HCT116 (cell line): ENCODE results near the gene PPIF. TPM values are rescaled to one million over a fixed set of nuclear protein-coding genes. Genes with fewer than 3 reads are reported as not detected.

Source experiments
- ATAC-seq: fragments of 200-7000 bp; cut with Tn5 transposase; 2 replicates; pipeline ENCODE4 v1.9.1; 2020; ENCODE audit warnings: mild to moderate bottlenecking, moderate library complexity
- BruUV-seq: library from RNA; stranded (reverse); fragments of 400-500 nt; replicated peaks from 2 replicates; lab custom pipeline; 2021; lab: Mats Ljungman, UMichigan
- CTCF ChIA-PET: fragments of 300-600 bp; sonication (Branson Sonifier 250); formaldehyde crosslinking; loops from one replicate; lab custom pipeline; 2021; ENCODE audit warnings: antibody characterized with exemption; lab: Charles Lee
- POLR2A ChIA-PET: fragments of 300-600, 350-600 bp; sonication (Branson Sonifier 250); formaldehyde crosslinking; loops from one replicate; lab custom pipeline; 2021; ENCODE audit warnings: antibody characterized with exemption; lab: Charles Lee
- RAD21 ChIA-PET, 2 experiments: fragments of 300-600 bp; sonication (Branson Sonifier 250); formaldehyde crosslinking; loops; one replicate each; lab custom pipeline; 2023; ENCODE audit warnings: low total read pairs in 2 of 2; ENCODE audit not compliant: uncharacterized antibody in 2 of 2, unreplicated experiment in 2 of 2, low non-redundant PET in 1 of 2; lab: Charles Lee
- DNase-seq: peaks from one replicate; pipeline ENCODE4 v3.0.0-alpha.2; 2010; ENCODE audit warnings: low read depth, low spot score
- H2AFZ ChIP-seq: fragments of 200-600 bp; shearing (Covaris generic), sonication (generic); 2 replicates; pipeline ENCODE4 v1.6.1; 2017; ENCODE audit warnings: low read depth, mixed run types, mixed read lengths, antibody characterized with exemption, low read length; ENCODE audit not compliant: poor library complexity, severe bottlenecking
- H3K27ac ChIP-seq: 2 replicates; pipeline ENCODE4 v1.5.1; 2012; ENCODE audit warnings: low read depth, low read length
- H3K27me3 ChIP-seq: fragments of 200-600 bp; sonication (generic); 2 replicates; pipeline ENCODE4 v1.6.1; 2016; ENCODE audit warnings: mixed run types, low read length, mixed read lengths; ENCODE audit not compliant: insufficient read depth
- H3K36me3 ChIP-seq, 2 experiments: fragments of 200-500 bp in 1 of 2; fragments of 200-600 bp in 1 of 2; sonication (Bioruptor generic) in 1 of 2; sonication (generic) in 1 of 2; 2 replicates each; pipeline versions ENCODE4 v1.5.1 to v1.6.1; 2014 to 2016; ENCODE audit warnings: low read length in 2 of 2, inconsistent platforms in 1 of 2, mixed read lengths in 1 of 2, mixed run types in 1 of 2; ENCODE audit not compliant: insufficient read depth in 2 of 2, control insufficient read depth in 1 of 2
- H3K4me1 ChIP-seq, 2 experiments: fragments of 200-600 bp in 1 of 2; sonication (generic) in 1 of 2; 2 replicates each; pipeline versions ENCODE4 v1.5.1 to v1.6.1; 2012 to 2017; ENCODE audit warnings: low read length in 2 of 2, inconsistent platforms in 1 of 2, mild to moderate bottlenecking in 1 of 2, mixed read lengths in 1 of 2, mixed run types in 1 of 2, moderate library complexity in 1 of 2; ENCODE audit not compliant: insufficient read depth in 2 of 2, control insufficient read depth in 1 of 2
- H3K4me2 ChIP-seq: fragments of 200-600 bp; sonication (generic); 2 replicates; pipeline ENCODE4 v1.6.1; 2017; ENCODE audit warnings: mixed run types, low read length, mixed read lengths
- H3K4me3 ChIP-seq, 2 experiments: fragments of 200-600 bp in 1 of 2; sonication (generic) in 1 of 2; replicated peaks in 1 of 2; 2 replicates each; pipeline ENCODE4 v1.5.1; 2011 to 2016; ENCODE audit warnings: low read length in 2 of 2, control low read depth in 1 of 2, low read depth in 1 of 2, mild to moderate bottlenecking in 1 of 2, mixed read lengths in 1 of 2, mixed run types in 1 of 2
- H3K79me2 ChIP-seq: fragments of 200-600 bp; sonication (generic); 2 replicates; pipeline ENCODE4 v1.6.1; 2017; ENCODE audit warnings: mild to moderate bottlenecking, mixed run types, low read length, moderate library complexity, mixed read lengths; ENCODE audit not compliant: insufficient read depth
- H3K9ac ChIP-seq: fragments of 200-600 bp; sonication (generic); 2 replicates; pipeline ENCODE4 v1.6.1; 2016; ENCODE audit warnings: low read length, mixed read lengths
- H3K9me2 ChIP-seq: fragments of 200-600 bp; sonication (generic), shearing (Covaris generic); 2 replicates; pipeline ENCODE4 v1.6.1; 2017; ENCODE audit warnings: mixed run types, mild to moderate bottlenecking, moderate library complexity; ENCODE audit not compliant: insufficient read depth
- H3K9me3 ChIP-seq, 2 experiments: fragments of 200-500 bp in 1 of 2; fragments of 200-600 bp in 1 of 2; sonication (Bioruptor generic) in 1 of 2; sonication (generic) in 1 of 2; 2 replicates each; pipeline ENCODE4 v1.6.1; 2014 to 2017; ENCODE audit warnings: low read length in 2 of 2, mixed read lengths in 2 of 2, inconsistent platforms in 1 of 2, low read depth in 1 of 2, mild to moderate bottlenecking in 1 of 2, mixed run types in 1 of 2, moderate library complexity in 1 of 2; ENCODE audit not compliant: control insufficient read depth in 1 of 2, insufficient read depth in 1 of 2
- H4K20me1 ChIP-seq: fragments of 200-600 bp; sonication (generic), shearing (Covaris generic); 2 replicates; pipeline ENCODE4 v1.6.1; 2017; ENCODE audit warnings: mixed run types, mild to moderate bottlenecking, moderate library complexity; ENCODE audit not compliant: insufficient read depth
- ATF3 ChIP-seq: IDR thresholded peaks from 2 replicates; pipeline ENCODE4 v1.6.1; 2012
- CBX3 ChIP-seq: IDR thresholded peaks from 2 replicates; pipeline ENCODE4 v1.6.1; 2012; ENCODE audit warnings: low read depth
- CTCF ChIP-seq, 3 experiments: fragments of 200-600 bp in 1 of 3; sonication (generic) in 1 of 3; IDR thresholded peaks in 2 of 3; conservative IDR thresholded peaks in 1 of 3; 2 replicates each; pipeline ENCODE4 v1.5.1; 2012 to 2017; ENCODE audit warnings: low read depth in 2 of 3, low read length in 2 of 3, antibody characterized with exemption in 1 of 3, borderline replicate concordance in 1 of 3, control low read depth in 1 of 3, mild to moderate bottlenecking in 1 of 3, mixed read lengths in 1 of 3, mixed run types in 1 of 3, moderate library complexity in 1 of 3; ENCODE audit not compliant: insufficient read depth in 1 of 3
- EGR1 ChIP-seq: IDR thresholded peaks from 2 replicates; pipeline ENCODE4 v1.6.1; 2012; ENCODE audit warnings: low read depth
- ELF1 ChIP-seq: IDR thresholded peaks from 2 replicates; pipeline ENCODE4 v1.6.1; 2012; ENCODE audit warnings: low read depth, borderline replicate concordance
- EZH2 ChIP-seq: fragments of 200-600 bp; sonication (generic); IDR thresholded peaks from 2 replicates; pipeline ENCODE4 v1.6.1; 2017; ENCODE audit warnings: antibody characterized with exemption, mixed run types
- EZH2phosphoT487 ChIP-seq: fragments of 200-600 bp; IDR thresholded peaks from 2 replicates; pipeline ENCODE4 v1.6.1; 2018; ENCODE audit warnings: antibody characterized with exemption, borderline replicate concordance
- FOSL1 ChIP-seq: IDR thresholded peaks from 2 replicates; pipeline ENCODE4 v1.6.1; 2012; ENCODE audit warnings: low read depth
- POLR2A ChIP-seq: IDR thresholded peaks from 2 replicates; pipeline ENCODE4 v1.7.0; 2011; ENCODE audit warnings: borderline replicate concordance; ENCODE audit not compliant: insufficient read depth, insufficient read length; ENCODE audit errors: extremely low read depth
- RAD21 ChIP-seq: IDR thresholded peaks from 2 replicates; pipeline ENCODE4 v1.6.1; 2012; ENCODE audit warnings: low read depth, mild to moderate bottlenecking
- REST ChIP-seq: IDR thresholded peaks from 2 replicates; pipeline ENCODE4 v1.6.1; 2012; ENCODE audit warnings: low read depth
- SIN3A ChIP-seq: IDR thresholded peaks from 2 replicates; pipeline ENCODE4 v1.6.1; 2012; ENCODE audit warnings: low read depth
- SP1 ChIP-seq: IDR thresholded peaks from 2 replicates; pipeline ENCODE4 v1.6.1; 2012; ENCODE audit warnings: low read depth
- SRF ChIP-seq: IDR thresholded peaks from 2 replicates; pipeline ENCODE4 v1.6.1; 2012; ENCODE audit warnings: low read depth
- YY1 ChIP-seq: IDR thresholded peaks from 2 replicates; pipeline ENCODE4 v1.6.1; 2011; ENCODE audit warnings: low read length, low read depth, moderate library complexity, mild to moderate bottlenecking; ENCODE audit not compliant: insufficient replicate concordance; ENCODE audit errors: extremely low read depth
- ZFX ChIP-seq: fragments of 450-650 bp; IDR thresholded peaks from 2 replicates; pipeline ENCODE4 v1.6.1; 2017
- intact Hi-C: fragments of 100-400 bp; cut with micrococcal nuclease; formaldehyde crosslinking; loops from 2 replicates; pipeline ENCODE4 v1.10.0; 2022
- total RNA-seq: library from RNA; stranded (reverse); gene quantifications from one replicate; pipeline ENCODE4 v1.2.1, GENCODE V29; 2021; ENCODE audit not compliant: unreplicated experiment
- TF ChIP-seq, protein P1 (sequence below): IDR thresholded peaks from 2 replicates; pipeline ENCODE4 v1.6.1; 2012

Gene PPIF
- total RNA-seq, 1 experiment from 2014 or later: 85.0 TPM

DNA sequence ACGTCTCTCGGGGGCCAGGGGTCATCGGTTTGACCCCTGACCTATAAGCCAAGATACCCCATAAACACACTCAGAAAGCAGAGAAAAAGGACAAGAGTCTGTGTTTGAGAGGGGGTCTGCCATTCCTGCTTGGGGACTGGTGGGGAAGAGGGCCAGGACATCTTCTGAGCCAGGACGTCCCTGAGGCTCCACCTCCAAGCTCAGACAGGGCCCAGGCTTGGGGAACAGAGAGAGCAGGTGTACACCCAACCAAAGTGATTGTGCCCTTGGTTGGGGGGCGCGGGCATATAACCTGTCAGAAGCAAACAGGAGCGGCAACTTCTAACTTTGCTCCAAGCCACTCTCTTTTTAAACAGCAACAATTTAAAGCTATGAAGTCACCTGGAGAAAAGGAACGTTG lies 33.9 kb upstream of the PPIF start:
- Histone ChIP-seq H3K36me3 (peaks cover 0 to 4% of the 10 kb centered on the region in 2 experiments; a peak in 1 of 4 replicates), H3K9ac (no peak overlapping the region), H2AFZ (no peak overlapping the region), H3K9me3 (no peaks in the 10 kb centered on the region), H3K27ac (no peak overlapping the region), H3K4me1 (peaks cover 20% of the 10 kb centered on the region in 2 experiments), H3K4me3 (no peak overlapping the region), H3K9me2 (no peaks in the 10 kb centered on the region), H3K27me3 (no peaks in the 10 kb centered on the region), H3K79me2 (no peaks in the 10 kb centered on the region), H4K20me1 (no peaks in the 10 kb centered on the region), H3K4me2 (no peak overlapping the region)
- DNase-seq (no peak), ATAC-seq (no peak)
- intact Hi-C loops: no loop called here
- RAD21 ChIA-PET: no interaction called here
- no peak for TF ChIP-seq ZFX
- no peak for TF ChIP-seq YY1
- TF ChIP-seq, protein P1, sequence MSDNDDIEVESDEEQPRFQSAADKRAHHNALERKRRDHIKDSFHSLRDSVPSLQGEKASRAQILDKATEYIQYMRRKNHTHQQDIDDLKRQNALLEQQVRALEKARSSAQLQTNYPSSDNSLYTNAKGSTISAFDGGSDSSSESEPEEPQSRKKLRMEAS: no peak
- POLR2A ChIA-PET: no interaction called here
- CTCF ChIA-PET: no interaction called here
- no TSS peak for BruUV-seq

DNA sequence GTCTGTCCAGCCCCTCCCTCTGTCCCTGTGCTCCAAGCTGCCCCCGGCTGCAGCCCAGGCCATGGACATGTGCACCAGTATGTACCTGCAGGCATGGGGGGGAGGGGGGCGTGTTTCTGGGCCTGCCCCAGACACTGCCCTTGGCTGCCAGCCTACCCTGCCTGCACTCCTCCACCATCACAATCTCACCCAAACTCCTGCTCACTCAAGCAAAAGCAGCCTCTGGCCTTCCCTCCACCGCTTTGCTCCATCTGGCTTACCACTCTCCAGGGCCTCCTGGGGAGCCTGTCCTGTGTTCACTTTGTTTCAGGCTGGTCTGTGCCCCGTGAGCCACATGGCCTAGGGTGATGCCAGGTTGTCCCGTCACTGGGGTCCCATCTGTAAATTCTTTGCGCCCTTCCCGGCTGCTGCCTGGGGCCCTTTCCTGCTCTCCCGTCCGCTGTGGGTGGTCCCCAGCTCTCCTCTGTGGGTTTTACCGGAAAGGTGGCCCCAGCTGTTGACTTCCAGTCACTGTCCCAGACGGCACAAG lies 33.3 kb upstream of the PPIF start:
- no peak overlapping the region for H3K4me3 ChIP-seq
- no peaks in the 10 kb centered on the region for H3K9me2 ChIP-seq
- H4K20me1 ChIP-seq: no peaks in the 10 kb centered on the region
- no peaks in the 10 kb centered on the region for H3K9me3 ChIP-seq
- ATAC-seq (no peak), DNase-seq (no peak)
- ChIA-PET POLR2A (no interaction called here), RAD21 (no interaction called here), CTCF (no interaction called here)
- no peak overlapping the region for H2AFZ ChIP-seq
- H3K4me2 ChIP-seq: no peak overlapping the region
- peaks cover 0 to 4% of the 10 kb centered on the region in 2 experiments; a peak in 1 of 4 replicates for H3K36me3 ChIP-seq
- TF ChIP-seq SRF (no peak), EZH2 (no peak), EGR1 (no peak), REST (no peak), CBX3 (no peak), ZFX (no peak), RAD21 (no peak), CTCF (IDR thresholded peaks at IDR 0.05 in 2 of 3, conservative IDR thresholded peaks at IDR 0.05 in 1 of 3; ENCODE audit: borderline replicate concordance in 1 of 3, insufficient read depth in 1 of 3, low read depth in 2 of 3, low read length in 2 of 3) (no peak), SP1 (no peak), POLR2A (no peak), SIN3A (no peak), EZH2phosphoT487 (no peak), ELF1 (no peak), FOSL1 (no peak), ATF3 (no peak)
- BruUV-seq: no TSS peak
- H3K79me2 ChIP-seq: no peaks in the 10 kb centered on the region
- no peak overlapping the region for H3K27ac ChIP-seq
- intact Hi-C loops: no loop called here
- no peaks in the 10 kb centered on the region for H3K27me3 ChIP-seq
- H3K9ac ChIP-seq: no peak overlapping the region
- H3K4me1 ChIP-seq: peaks cover 20% of the 10 kb centered on the region in 2 experiments
